NCI-H345 (cell line): Measurements from ENCODE around the gene MGA.
"Not testable (repeated sequence)": the region's sequence is repeated elsewhere in the genome, so short reads cannot be mapped to it uniquely, and the experiment has no call there.

Experiments used
- DNase-seq: peaks from one replicate; lab custom pipeline; 2025; lab: John Stamatoyannopoulos, UW

The MGA gene

DNA sequence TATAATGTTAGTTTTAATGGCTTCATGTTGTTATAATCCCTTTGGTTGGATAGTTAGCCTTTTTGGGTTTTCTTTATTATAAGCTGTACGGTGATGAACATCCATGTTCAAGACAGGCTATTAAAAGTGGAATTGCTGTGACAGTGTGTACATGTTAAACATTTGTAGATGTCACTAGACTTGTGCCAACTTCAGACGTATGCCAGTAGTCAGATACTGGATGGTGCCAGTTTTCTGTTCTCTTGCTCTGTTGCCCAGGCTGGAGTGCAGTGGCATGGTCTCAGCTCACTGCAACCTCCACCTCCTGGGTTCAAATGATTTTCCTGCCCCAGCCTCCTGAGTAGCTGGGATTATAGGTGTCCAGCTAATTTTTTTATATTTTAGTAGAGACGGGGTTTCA, 54.1 kb downstream of the MGA start:
- no peak for DNase-seq

DNA sequence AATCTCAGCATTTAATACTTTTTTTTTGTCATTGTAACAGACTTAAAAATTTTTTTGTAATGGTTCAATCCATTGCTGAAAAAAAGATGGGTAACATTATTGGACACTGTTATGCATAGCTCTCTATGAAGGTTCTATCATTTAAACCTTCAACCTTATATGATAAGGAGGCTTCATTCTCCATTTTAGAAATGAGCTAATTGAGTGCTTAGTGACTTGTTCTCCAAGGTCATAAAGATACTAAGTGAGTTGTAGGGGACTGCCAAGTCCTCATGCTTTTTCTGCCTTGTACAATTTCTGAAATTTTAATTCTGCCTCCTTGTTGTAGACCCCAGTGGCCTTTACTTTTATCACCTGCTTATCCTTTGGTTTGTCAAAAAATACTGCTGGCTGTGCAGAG, 56.7 kb downstream of the MGA start:
- DNase-seq = no peak

DNA sequence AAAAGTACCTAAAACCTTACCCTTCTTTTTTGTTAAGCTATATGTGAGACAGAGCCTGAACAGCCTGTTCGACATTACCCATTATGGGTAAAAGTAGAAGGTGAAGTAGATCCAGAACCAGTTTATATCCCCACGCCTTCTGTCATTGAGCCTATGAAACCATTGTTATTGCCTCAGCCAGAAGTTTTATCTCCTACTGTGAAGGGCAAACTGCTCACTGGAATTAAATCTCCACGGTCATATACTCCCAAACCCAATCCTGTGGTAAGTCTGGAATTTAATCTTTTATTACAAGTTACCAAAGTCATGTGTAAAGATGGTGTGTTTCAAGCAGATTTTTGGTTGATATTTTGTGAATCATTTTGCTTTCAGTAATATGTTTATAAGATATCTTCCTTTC, 66.9 kb downstream of the MGA start:
- DNase-seq = no peak

DNA sequence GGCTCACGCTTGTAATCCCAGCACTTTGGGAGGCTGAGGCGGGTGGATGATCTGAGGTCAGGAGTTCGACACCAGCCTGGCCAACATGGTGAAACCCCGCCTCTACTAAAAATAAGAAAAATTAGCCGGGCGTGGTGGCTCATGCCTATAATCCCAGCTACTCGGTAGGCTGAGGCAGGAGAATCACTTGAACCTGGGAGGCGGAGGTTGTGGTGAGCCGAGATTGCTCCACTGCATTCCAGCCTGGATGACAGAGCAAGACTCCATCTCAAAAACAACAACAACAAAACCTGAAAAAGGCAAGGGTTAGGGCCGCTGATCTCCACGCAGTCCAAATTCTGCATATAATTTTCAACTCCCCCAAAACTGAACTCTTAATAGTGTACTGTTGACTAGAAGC, 67.9 kb downstream of the MGA start:
- not testable (repeated sequence) for DNase-seq

DNA sequence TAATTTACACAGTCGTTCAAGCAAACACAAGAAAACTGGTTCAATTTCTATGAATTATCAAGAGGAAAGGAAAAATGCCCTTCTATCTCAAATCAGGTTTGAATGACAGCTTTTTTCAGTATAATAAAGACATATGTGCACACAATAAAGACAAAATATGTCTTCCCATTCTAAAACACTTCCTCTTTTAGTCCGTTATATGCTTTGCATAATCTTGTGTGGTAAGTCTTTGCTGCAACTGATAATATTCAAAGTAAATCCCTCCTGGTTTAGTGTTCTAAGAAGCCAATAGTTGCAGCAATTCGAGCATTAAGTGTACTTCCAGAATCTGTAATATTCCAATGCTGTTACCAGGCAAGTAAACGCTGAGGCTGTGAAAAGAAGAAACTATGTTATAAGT, 70.3 kb downstream of the MGA start:
- no peak for DNase-seq

DNA sequence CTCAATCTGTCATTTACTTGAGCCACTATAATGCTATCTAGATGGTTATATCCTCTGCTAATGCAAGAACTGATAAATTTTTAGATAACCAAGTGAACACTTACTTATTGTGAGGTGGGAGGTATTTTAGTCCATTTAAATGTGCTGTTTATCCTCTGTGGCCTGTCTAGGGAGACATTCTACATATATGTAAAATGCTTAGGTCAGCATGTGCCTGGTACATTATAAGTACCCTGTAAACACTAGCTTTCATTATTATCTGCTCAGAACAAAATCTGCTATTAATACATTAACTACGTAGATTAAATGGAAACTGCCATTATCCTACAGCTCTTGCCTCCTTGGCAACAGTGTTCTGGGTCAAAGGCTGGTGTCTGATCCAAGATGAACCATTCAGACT, 72.3 kb downstream of the MGA start:
- DNase-seq = no peak

DNA sequence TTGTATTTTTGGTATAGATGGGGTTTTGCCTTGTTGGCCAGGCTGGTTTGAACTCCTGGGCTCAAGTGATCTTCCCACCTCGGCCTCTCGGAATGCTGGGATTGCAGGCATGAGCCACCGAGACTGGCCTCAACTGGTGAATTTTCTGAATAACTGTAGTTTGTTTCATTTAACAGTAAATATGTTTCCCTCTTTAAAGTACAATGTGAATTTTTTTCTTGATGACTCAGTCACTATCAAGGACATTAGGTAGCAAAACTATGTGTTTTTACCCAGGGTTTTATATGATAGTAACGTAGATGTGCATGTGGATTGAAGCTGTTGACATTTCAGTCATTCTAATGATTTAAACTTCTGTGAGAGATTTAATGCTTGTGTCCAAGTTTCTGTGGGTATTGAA, 73.9 kb downstream of the MGA start:
- no peak for DNase-seq

DNA sequence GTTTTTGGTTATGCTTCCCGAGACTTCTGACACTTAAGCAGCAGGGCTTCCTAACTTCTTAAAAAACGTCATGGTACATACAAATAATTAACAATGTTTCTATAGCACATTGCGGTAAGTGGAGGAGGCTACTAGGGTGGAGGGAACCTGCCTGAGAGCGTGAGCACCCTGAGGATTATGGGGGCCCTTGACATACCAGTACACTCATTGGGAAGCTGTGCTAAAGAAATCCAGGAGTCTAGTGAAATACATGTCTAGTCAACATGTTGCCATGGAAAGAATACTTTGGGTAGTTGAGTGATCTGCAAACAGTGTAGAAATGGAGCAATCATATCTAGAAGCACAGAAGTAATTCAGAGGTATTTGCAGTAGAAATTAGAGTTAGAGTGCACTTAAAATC, 74.8 kb downstream of the MGA start:
- no peak for DNase-seq

DNA sequence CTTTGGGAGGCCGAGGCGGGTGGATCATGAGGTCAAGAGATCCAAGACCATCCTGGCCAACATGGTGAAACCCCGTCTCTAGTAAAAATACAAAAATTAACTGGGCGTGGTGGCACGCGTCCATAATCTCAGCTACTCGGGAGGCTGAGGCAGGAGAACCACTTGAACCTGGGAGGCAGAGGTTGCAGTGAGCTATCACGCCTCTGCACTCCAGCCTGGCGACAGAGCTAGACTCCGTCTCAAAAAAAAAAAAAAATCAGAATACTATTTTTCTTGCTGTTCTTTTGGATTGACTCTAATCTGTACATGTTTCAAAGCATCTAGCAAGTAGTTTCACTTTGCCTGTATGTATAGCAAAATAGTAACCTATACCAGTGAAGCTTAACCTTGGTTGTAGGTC, 75.3 kb downstream of the MGA start:
- not testable (repeated sequence) for DNase-seq

DNA sequence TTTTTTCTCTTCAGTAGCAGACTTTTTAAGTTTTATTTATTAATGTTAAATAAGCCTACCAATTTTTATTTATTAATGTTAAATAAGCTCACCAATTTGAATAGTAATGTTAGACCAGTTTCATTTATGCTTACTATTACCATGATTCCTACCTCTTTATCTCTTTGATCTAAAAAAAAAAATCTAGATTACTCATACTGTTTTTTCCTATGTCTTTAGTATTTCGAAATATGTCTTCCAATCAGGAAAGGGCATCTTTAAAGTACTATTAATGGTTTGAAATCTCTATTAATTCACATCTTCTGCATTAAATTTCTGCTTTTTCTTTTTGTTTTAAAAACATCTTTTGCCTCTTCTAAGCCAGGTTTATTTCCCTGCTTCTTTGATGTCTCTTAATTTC, 86.6 kb downstream of the MGA start:
- no peak for DNase-seq

DNA sequence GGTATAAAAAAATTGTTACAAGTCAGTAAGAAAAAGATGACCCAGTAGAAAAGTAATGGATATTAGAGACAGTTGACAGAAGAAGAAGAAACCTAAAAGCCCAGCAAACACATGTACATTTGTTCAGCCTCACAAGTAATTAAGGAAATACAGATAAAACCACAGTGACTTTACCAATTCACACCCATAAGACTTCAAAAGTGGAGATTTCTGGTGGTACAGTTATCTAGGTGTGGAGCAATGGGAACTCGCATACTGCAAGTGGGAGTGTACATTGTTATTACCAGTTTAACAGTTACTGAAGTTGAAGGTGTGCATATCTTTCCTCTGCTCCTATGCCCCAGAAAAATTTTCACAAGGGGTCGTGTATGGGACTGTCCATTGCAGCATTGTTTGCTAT, 96.0 kb downstream of the MGA start:
- DNase-seq = no peak

DNA sequence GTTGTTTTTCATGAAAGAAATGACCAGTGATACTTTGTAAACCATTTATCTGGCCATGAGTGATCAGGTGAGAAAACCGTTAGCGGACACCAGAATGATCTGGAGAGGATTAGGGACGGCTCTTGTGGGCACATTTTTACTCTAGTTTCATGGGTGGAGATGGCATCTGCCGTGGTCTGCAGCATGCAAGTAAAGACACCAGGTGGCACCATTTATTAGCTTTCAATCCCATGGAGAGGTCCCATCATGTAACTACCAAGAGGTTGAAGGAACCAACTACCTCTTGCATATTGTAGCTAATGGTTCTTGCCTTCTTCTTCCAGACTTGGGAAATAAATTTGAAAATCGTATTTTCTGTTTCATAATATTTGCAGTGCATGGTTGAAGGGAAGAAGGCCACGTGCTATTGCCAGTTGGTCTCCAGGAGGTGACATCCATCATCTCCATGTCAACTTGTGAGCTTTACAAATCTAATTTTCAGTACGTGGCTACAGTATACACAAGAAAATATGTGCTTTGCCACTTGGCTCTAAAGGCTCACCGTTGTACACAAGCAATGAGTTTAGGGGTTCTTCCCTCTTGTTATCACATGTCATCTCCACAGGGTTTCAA, 112.6 kb downstream of the MGA start:
- peak; percentile 66 for DNase-seq

DNA sequence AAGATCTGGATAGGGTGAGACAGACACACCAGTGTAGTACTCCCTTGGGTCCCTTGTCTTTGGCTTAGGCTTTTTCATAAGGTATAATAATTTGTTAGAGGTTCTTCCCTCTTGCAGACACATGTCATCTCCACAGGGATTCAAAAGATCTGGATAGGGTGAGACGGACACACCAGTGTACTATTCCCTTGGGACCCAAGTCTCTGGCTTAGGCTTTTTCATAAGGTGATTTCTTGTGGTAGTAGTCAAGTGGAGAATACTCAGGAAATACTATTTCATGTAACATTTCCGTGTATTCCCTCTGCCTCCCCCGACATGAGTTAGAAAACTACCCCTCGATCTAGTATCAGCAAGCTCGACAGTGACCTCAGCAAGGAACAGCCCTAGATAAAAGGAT, 113.1 kb downstream of the MGA start:
- DNase-seq = no peak

DNA sequence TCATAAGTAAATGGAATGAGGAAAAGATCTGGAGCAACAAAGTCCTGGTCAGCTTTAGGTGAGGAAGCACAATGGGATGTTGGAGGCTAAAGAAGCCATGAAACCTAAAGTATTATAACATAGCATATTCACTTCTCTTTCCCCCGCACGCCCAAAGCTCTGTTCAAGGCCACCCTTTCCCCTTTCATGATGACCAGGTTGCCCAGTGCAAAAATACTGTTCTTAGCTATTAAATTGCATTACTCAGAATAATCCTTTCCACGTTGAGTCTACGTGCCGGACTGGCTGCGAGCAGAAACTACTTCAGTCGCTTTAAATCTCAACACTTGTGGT, 113.5 kb downstream of the MGA start:
- no peak for DNase-seq

DNA sequence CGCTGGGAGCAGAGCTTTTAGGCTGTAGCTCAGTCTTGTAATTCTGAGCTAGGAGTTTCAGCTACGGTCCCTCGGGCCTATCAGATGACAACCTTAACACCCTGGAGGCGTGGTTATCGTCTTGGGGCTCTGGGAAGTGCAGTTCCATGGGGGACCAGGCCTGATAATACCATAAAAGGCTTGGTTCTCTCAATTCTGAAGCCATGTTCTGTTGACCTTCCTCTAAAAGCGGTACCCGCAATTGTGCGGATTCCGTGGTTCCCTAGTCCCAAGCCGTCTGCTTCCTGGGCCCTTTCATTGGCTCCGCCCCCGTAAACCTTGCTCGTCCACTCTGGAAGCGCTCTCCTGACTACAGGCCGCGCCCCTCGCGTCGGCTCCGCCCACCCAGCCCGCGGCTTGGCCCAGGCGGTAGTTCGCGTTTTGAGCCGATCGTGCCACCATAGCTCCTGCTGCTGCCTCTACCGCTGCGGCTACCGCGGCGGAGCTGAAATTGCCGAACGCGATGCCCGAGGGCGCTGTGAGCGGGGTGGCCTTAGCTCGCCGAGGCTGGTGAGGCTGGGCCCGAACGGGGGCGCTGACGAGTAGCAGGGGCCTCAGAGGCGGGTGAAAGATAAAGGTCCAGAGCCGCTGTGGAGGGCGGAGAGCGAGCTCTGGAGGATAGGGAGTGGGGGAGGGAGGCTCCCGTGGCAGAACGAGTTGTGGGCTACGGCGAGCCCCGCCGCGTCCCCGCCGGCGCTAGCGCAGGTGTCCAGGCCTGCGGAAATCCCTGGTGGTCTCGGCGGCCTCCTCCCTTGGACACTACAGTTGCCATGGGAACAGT, 114.1 kb downstream of the MGA start, which contains the start of gene MAPKBP1:
Gene MAPKBP1 (plus strand): TSS at position 423 of the 820 bp plus-strand sequence. CDS start 792 bp downstream, outside the sequence.
- peak; percentile 95 for DNase-seq

DNA sequence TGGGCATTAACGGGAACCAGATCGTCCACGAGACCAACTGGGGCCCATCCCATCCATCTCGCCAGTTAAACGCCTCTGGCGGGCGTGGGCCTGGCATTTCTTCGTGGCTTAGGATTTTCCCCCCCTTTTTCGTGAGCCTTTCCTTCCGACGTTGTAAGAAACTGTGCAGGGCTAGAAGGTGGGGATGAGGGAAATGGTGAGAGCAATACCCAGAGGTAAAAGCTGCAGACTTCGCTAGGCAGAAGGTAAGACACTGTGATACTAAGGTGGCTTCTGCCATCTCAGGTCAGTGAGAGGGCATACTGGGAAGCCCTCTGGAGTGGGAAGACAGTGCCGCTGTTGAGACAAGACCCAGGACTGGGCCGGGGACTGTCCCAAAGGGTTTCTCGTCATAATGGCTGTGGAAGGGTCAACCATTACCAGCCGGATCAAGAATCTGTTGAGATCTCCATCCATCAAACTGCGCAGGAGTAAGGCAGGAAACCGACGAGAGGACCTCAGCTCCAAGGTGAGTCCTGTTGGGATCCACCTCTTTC, 114.7 kb downstream of the MGA start:
- no peak for DNase-seq

DNA sequence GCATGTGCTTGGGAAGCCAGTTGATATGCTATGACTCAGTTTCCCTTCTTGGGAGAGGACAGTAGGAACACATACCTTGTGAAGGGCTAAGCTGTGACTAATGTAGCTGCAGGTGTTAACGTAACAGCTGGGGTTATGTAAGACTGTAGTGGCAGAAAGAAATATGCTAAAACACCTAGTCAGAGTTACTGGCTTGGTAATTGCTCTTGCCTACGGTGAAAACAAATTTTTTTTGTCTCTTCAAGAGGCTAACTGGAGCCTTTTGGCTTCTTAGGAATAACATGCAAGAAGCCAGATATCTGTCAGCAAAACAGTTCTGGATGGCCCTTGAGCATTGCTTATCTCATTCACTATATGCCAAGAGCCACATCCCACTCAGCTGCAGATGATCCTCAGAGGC, 115.4 kb downstream of the MGA start:
- no peak for DNase-seq

DNA sequence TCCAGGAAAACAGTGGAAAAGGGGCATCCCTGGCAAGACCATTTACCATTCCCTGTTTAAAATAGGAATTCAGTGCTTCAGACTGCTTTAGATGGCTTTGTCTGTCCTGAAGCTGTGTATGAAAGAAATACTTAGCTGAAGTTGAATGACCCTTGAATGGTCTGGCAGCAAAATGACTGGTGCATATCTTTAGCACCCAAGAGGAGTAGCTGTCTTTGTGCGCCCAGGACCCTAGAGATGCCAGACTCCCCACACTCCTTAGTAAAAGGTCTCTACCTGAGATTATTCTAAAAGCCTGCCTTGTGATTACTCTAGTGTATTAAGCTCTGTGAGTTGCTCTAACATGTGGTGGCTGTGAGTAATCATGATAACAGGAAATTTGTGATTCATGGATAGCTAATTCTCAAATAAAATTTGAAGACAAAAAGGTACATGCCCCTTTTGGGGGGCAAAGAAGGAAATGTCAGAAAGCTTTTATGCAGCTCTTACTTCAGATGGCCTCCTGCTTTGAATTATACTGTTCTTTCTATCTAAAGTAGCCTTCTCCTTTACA, 117.3 kb downstream of the MGA start:
- DNase-seq = no peak

DNA sequence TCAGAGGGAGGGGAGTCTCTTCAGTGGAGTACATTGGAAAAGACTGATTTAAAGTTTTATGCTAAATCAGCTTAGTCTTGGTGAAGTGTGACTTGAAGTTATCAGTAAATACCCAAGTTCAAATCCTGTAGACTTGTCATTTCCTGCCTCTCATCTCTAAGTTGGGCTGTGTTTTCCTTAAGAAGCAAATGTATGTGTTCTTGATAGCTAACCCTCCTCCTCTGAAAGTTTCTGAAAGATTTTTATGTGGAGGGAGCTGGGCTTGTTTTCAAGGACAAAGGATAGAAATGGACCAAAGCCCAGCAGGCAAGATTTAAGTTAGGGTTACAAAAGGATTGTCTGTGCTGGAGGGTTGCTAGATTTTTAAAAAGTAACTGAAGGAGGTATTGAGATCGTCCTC, 118.3 kb downstream of the MGA start:
- no peak for DNase-seq

DNA sequence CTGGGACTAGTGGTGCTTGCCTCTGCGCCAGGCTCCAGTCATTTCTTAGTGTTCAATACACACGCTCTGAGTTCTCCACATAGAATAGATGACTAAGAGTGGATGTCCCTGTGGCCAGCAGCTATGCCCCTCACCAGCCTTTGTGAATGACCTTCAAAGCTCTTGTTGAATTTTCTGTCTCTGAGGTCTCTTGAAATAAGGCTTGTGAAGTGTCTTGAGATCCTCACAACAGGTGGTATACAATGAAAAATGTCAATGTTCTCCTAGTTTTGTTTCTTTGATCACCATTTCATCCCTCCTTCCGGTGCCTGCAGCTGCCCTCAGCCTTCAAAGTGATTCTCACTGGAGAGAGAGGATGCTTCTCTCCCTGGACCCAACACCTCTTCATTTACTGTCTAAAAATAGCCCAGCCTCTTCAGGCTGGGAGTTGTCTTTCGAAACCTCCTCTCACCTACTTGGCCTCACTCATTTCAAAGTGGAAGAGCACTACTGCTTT, 119.5 kb downstream of the MGA start:
- DNase-seq = no peak

DNA sequence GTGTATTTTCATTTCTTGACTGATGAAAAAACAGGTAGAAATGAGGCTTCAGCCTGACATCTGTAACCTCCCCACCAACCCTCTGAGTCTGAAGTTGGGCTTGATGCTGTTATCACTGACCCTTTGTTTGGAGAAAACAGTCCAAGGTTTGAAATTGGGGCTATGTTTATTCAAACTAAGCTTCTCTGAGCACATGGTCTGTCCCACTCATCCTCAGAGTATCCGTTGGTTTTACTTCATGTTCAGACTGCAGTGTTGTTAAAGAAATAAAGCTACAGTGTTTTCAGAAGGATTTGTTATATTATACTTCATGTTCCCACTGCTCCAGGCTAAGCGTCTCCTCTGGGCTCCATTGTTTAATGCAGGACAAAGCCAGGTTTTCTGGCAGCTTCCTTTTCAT, 120.1 kb downstream of the MGA start:
- DNase-seq = no peak

DNA sequence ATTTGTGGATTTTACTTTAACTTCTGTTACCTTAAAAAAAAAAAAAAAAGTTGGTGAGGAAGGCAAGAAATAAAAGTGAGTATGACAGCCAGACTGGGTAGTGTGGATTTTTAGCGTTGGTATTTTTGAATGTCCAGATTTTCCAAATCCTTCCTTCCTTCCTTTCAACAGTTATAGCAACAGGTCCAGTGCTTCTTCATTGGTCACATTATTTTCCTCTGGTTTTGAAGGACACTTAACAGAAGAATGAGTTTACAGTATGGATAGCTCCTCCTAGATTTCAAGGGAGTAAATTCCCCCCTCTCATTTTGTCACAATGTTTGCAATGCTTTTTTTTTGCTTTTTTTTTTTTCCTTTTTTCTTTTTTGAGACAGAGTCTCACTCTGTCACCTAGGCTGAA, 120.5 kb downstream of the MGA start:
- no peak for DNase-seq
